Measurements from ENCODE around the gene PDE6B. TPM values are rescaled to one million over a fixed set of nuclear protein-coding genes. Genes with fewer than 3 reads are reported as not detected.

The PDE6B gene
- total and polyA plus RNA-seq, 8 donors, result 7.6 to 21.1 (median 16.4) TPM

GRCh38 chr4:709348-709747, 84.0 kb downstream of the PDE6B start:
- Histone ChIP-seq H3K4me1 (peaks cover 13 to 34% of the 10 kb centered on the region in 2 donors), H3K27me3 (no peaks in the 10 kb centered on the region), H3K9me3 (no peaks in the 10 kb centered on the region), H3K36me3 (peaks cover 0 to 5% of the 10 kb centered on the region in 2 donors), H3K4me3 (no peak overlapping the region), H3K27ac (peak overlapping the region in 1 of 2 donors; percentile 38)
- DNase-seq, result no peak
- TF ChIP-seq CTCF (IDR thresholded peaks at IDR 0.05), result no peak
- intact Hi-C loops (cut with DNase I), result no loop called here
- ATAC-seq, result no peak

GRCh38 chr4:710116-710515, 84.7 kb downstream of the PDE6B start:
- H3K4me1 ChIP-seq, result peaks cover 13 to 34% of the 10 kb centered on the region in 2 donors
- no peaks in the 10 kb centered on the region for H3K27me3 ChIP-seq
- DNase-seq, result no peak
- no peak for ATAC-seq
- intact Hi-C loops (cut with DNase I), result no loop called here
- no peaks in the 10 kb centered on the region for H3K9me3 ChIP-seq
- peak overlapping the region in 1 of 2 donors; percentile 38 for H3K27ac ChIP-seq
- peaks cover 0 to 8% of the 10 kb centered on the region in 2 donors for H3K36me3 ChIP-seq
- H3K4me3 ChIP-seq, result no peak overlapping the region
- no peak for TF ChIP-seq CTCF (IDR thresholded peaks at IDR 0.05)

GRCh38 chr4:710916-711315, 85.5 kb downstream of the PDE6B start:
- no peak for TF ChIP-seq CTCF (IDR thresholded peaks at IDR 0.05)
- H3K9me3 ChIP-seq, result no peaks in the 10 kb centered on the region
- no peak for DNase-seq
- H3K36me3 ChIP-seq, result peaks cover 0 to 8% of the 10 kb centered on the region in 2 donors
- no peak overlapping the region for H3K27ac ChIP-seq
- peaks cover 13 to 34% of the 10 kb centered on the region in 2 donors for H3K4me1 ChIP-seq
- H3K27me3 ChIP-seq, result no peaks in the 10 kb centered on the region
- no peak overlapping the region for H3K4me3 ChIP-seq
- intact Hi-C loops (cut with DNase I), result no loop called here
- no peak for ATAC-seq

- H3K27ac ChIP-seq, result no peak overlapping the region
- H3K4me1 ChIP-seq, result peaks cover 10 to 30% of the 10 kb centered on the region in 2 donors
- intact Hi-C loops (cut with DNase I), result no loop called here
- DNase-seq, result no peak
- TF ChIP-seq CTCF (IDR thresholded peaks at IDR 0.05), result no peak
- no peak overlapping the region for H3K4me3 ChIP-seq
- H3K36me3 ChIP-seq, result peaks cover 0 to 8% of the 10 kb centered on the region in 2 donors
- ATAC-seq, result no peak
- H3K9me3 ChIP-seq, result no peaks in the 10 kb centered on the region
- H3K27me3 ChIP-seq, result no peaks in the 10 kb centered on the region
Measured at GRCh38 chr4:712093-712492, 86.7 kb downstream of the PDE6B start.

- TF ChIP-seq CTCF (IDR thresholded peaks at IDR 0.05), result no peak
- Histone ChIP-seq H3K4me3 (no peak overlapping the region), H3K9me3 (no peaks in the 10 kb centered on the region), H3K36me3 (peaks cover 0 to 8% of the 10 kb centered on the region in 2 donors), H3K27me3 (no peaks in the 10 kb centered on the region), H3K4me1 (peaks cover 5 to 24% of the 10 kb centered on the region in 2 donors), H3K27ac (no peak overlapping the region)
- no peak for DNase-seq
- intact Hi-C loops (cut with DNase I), result no loop called here
- no peak for ATAC-seq
Measured at GRCh38 chr4:712916-713632, 87.7 kb downstream of the PDE6B start.

All from left lung (tissue), 10 donors.